ENCODE data around the gene UBAC1.

DNA sequence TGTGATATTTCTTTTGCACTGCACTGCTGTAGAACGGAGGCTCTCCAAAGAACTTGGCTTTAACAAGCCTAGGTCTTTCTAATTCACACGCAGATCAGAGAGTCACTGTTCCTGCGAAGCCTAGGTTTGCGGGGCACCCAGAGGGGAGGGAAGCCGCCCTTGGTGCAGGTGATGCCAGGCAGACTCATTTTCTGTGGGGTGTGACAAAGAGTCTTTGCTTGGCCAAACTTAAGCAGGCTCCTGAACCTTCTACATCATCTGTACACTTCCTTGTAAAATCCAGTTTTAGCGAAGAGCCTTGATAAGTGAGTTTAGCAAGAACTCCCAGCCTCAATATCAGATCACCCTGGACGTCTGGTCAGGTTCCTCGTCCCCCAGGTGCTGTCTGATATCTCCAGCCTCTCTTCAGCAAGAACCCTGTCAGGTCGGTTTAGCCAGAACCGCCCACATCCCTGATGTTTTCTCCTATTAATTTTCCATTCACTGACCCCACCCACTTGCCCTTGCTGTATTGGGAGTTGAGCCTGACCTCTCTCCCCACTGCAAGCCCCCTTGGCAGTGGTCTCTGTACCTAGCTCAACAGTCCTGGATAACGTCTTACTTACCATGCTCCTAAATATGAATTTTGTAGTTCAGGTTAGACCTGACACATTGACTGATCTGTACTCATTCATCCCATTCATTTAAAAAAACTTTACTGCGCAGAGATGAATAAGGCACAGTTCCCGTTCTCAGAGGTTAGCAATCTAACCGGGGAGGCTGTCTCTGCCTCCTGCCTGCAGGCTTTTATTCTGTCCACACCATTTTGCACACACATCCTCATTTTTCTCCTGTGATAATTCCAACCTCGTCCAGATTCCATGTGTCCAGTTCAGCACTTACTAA, 880 bp upstream of the UBAC1 start:
- no peak for TF ChIP-seq POLR2A (IDR thresholded peaks at IDR 0.05; ENCODE audit: low read depth, low read length)
- no peak for TF ChIP-seq POLR2AphosphoS5 (IDR thresholded peaks at IDR 0.05; ENCODE audit: low read depth, low read length)

Measured in GM12892 (cell line).